Measurements from ENCODE around the gene C1orf141. TPM values are rescaled to one million over a fixed set of nuclear protein-coding genes. Genes with fewer than 3 reads are reported as not detected.
"Not testable (repeated sequence)": the region's sequence is repeated elsewhere in the genome, so short reads cannot be mapped to it uniquely, and the experiment has no call there.

Gene C1orf141
- total and polyA plus RNA-seq, 9 donors: 0.54 TPM; not detected in 8

- H3K4me3 ChIP-seq (ENCODE audit: low read length): no peak overlapping the region
- H3K27ac ChIP-seq (ENCODE audit: low read length): no peak overlapping the region
- no peaks in the 10 kb centered on the region for H3K27me3 ChIP-seq (ENCODE audit: control insufficient read depth, insufficient read depth, low read length)
- H3K36me3 ChIP-seq (ENCODE audit: control insufficient read depth, insufficient read depth, low read length): no peaks in the 10 kb centered on the region
- H3K9me3 ChIP-seq (replicated peaks; ENCODE audit: control insufficient read depth, low read depth, low read length): no peaks in the 10 kb centered on the region
- no peak for DNase-seq
- no CpG with 5 or more reads among the region's 2 CpGs for WGBS (ENCODE audit: insufficient coverage)
- H3K4me1 ChIP-seq (ENCODE audit: control insufficient read depth, insufficient read depth, low read length): peaks cover 2% of the 10 kb centered on the region
Measured at GRCh38 chr1:67144696-67145095, 9.9 kb upstream of the C1orf141 start.

DNA sequence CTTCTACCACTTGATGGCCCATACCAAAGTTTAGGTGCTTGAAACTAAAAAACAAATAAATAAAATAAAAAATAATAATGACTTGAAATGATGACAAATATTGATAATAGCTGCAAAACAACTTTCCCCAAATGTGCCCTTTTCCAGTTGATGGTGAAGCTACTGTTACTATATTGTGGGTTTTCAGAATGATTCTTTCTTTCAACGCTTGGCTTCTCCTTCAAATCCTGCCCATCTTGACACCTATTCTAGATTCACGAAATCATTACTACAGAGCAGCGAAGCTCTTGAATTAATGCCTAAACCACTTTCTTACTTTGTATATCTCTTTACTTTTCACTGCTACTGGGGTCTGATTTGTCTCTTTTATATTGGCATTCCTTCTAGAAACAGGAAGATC lies 9.2 kb upstream of the C1orf141 start:
- Histone ChIP-seq H3K9me3 (replicated peaks; ENCODE audit: control insufficient read depth, low read depth, low read length) (no peaks in the 10 kb centered on the region), H3K4me3 (ENCODE audit: low read length) (no peak overlapping the region), H3K27ac (ENCODE audit: low read length) (no peak overlapping the region), H3K36me3 (ENCODE audit: control insufficient read depth, insufficient read depth, low read length) (no peaks in the 10 kb centered on the region), H3K4me1 (ENCODE audit: control insufficient read depth, insufficient read depth, low read length) (peaks cover under 1% of the 10 kb centered on the region), H3K27me3 (ENCODE audit: control insufficient read depth, insufficient read depth, low read length) (no peaks in the 10 kb centered on the region)
- no CpG with 5 or more reads among the region's 3 CpGs for WGBS (ENCODE audit: insufficient coverage)
- DNase-seq: no peak

DNA sequence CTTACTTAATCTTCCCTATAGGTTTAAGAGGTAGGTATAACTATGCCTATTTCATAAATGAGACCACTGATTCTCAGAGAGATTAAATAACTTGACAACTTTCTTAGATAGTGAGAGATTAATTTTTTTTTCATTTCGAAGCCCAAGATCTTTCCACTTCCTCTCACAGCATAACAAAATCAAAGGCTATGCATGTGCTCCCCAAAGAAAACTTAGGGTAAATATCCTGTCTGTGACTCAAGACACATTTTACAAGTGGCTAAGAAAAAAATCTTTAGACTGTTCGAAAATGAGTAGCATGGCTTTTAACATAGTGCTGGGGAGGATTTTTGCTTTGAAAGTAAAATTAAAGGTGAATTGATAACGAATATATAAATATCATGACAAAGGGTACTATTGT lies 8.2 kb upstream of the C1orf141 start:
- Histone ChIP-seq H3K4me1 (ENCODE audit: control insufficient read depth, insufficient read depth, low read length) (no peaks in the 10 kb centered on the region), H3K9me3 (replicated peaks; ENCODE audit: control insufficient read depth, low read depth, low read length) (no peaks in the 10 kb centered on the region), H3K36me3 (ENCODE audit: control insufficient read depth, insufficient read depth, low read length) (no peaks in the 10 kb centered on the region), H3K27ac (ENCODE audit: low read length) (no peak overlapping the region), H3K4me3 (ENCODE audit: low read length) (no peak overlapping the region), H3K27me3 (ENCODE audit: control insufficient read depth, insufficient read depth, low read length) (no peaks in the 10 kb centered on the region)
- DNase-seq: no peak
- no CpG with 5 or more reads among the region's 3 CpGs for WGBS (ENCODE audit: insufficient coverage)

DNA sequence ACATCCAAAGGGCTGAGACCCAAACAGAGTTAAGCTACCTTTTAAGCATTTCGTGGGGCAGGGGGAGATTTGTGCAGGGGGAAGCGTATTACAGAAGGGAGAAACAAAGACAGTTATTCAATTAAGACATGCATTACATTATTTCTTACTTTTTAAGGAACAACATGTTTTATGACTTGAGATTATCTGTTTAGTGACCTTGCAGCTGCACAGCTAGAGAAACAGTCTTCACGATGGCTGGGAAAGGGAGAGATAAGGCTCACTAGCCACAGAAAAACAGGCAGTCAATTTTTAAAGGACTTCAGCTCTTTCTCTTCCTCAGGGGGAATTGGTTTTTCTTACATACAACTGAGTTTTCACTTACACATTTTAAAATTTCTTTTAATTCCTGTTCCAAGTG lies 7.1 kb upstream of the C1orf141 start:
- WGBS (ENCODE audit: insufficient coverage): no CpG with 5 or more reads among the region's 3 CpGs
- H3K4me1 ChIP-seq (ENCODE audit: control insufficient read depth, insufficient read depth, low read length); H3K36me3 ChIP-seq (ENCODE audit: control insufficient read depth, insufficient read depth, low read length); DNase-seq; H3K27ac ChIP-seq (ENCODE audit: low read length); H3K9me3 ChIP-seq (replicated peaks; ENCODE audit: control insufficient read depth, low read depth, low read length); H3K27me3 ChIP-seq (ENCODE audit: control insufficient read depth, insufficient read depth, low read length); H3K4me3 ChIP-seq (ENCODE audit: low read length): not testable (repeated sequence)

GRCh38 chr1:67140460-67140859 lies 5.7 kb upstream of the C1orf141 start:
- WGBS (ENCODE audit: insufficient coverage): no CpG with 5 or more reads among the region's 2 CpGs

DNA sequence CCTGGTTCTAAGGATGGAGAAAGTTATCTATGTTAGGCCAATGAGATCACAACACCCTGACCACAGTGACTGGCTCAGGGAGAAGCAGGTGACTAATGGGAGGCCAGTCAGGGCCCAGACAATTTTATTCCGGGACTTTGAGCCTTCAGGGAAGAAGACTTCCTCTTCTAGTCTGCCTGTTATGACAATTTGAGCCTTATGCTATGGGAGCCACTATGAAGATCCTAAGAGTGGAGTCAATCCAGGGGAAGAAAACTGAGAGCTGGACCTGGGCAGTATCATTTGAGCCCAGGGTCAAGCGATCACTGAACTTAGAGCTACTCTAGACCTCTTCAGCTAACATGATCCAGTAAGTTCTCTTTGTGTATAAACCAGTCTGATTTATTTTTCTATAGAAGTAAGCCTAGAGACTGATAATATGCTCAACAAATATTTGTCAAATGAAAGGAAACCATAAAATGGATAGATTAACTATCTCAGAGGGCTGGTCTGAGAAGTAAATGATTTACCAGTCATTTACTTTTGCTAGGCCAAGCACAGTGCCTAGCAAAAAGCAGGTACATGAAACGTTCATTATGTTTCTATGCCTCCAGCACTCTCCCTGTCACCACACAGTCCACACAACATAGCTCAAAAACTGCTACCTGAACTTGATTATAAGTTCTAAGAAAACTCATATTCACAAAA lies 4.2 kb upstream of the C1orf141 start:
- no peak overlapping the region for H3K4me3 ChIP-seq (ENCODE audit: low read length)
- WGBS (ENCODE audit: insufficient coverage): 44% methylated on average over 2 of the region's 3 CpGs
- peaks cover 5% of the 10 kb centered on the region for H3K27me3 ChIP-seq (ENCODE audit: control insufficient read depth, insufficient read depth, low read length)
- no peak for DNase-seq
- no peaks in the 10 kb centered on the region for H3K9me3 ChIP-seq (replicated peaks; ENCODE audit: control insufficient read depth, low read depth, low read length)
- no peaks in the 10 kb centered on the region for H3K36me3 ChIP-seq (ENCODE audit: control insufficient read depth, insufficient read depth, low read length)
- no peak overlapping the region for H3K27ac ChIP-seq (ENCODE audit: low read length)
- peaks cover 6% of the 10 kb centered on the region for H3K4me1 ChIP-seq (ENCODE audit: control insufficient read depth, insufficient read depth, low read length)

More at GRCh38 chr1:67140460-67140859, 5.7 kb upstream of the C1orf141 start:
- no peaks in the 10 kb centered on the region for H3K4me1 ChIP-seq (ENCODE audit: control insufficient read depth, insufficient read depth, low read length)
- H3K36me3 ChIP-seq (ENCODE audit: control insufficient read depth, insufficient read depth, low read length): no peaks in the 10 kb centered on the region
- DNase-seq: no peak
- no peak overlapping the region for H3K4me3 ChIP-seq (ENCODE audit: low read length)
- H3K27me3 ChIP-seq (ENCODE audit: control insufficient read depth, insufficient read depth, low read length): no peaks in the 10 kb centered on the region
- H3K9me3 ChIP-seq (replicated peaks; ENCODE audit: control insufficient read depth, low read depth, low read length): no peaks in the 10 kb centered on the region
- H3K27ac ChIP-seq (ENCODE audit: low read length): no peak overlapping the region

- H3K9me3 ChIP-seq (replicated peaks; ENCODE audit: control insufficient read depth, low read depth, low read length): no peaks in the 10 kb centered on the region
- 57% methylated on average over 3 of the region's 4 CpGs for WGBS (ENCODE audit: insufficient coverage)
- H3K27me3 ChIP-seq (ENCODE audit: control insufficient read depth, insufficient read depth, low read length): peaks cover 5% of the 10 kb centered on the region
- no peak for DNase-seq
- H3K27ac ChIP-seq (ENCODE audit: low read length): no peak overlapping the region
- H3K4me3 ChIP-seq (ENCODE audit: low read length): no peak overlapping the region
- peaks cover 6% of the 10 kb centered on the region for H3K4me1 ChIP-seq (ENCODE audit: control insufficient read depth, insufficient read depth, low read length)
- H3K36me3 ChIP-seq (ENCODE audit: control insufficient read depth, insufficient read depth, low read length): no peaks in the 10 kb centered on the region
Measured at GRCh38 chr1:67137307-67137753, 2.6 kb upstream of the C1orf141 start.

DNA sequence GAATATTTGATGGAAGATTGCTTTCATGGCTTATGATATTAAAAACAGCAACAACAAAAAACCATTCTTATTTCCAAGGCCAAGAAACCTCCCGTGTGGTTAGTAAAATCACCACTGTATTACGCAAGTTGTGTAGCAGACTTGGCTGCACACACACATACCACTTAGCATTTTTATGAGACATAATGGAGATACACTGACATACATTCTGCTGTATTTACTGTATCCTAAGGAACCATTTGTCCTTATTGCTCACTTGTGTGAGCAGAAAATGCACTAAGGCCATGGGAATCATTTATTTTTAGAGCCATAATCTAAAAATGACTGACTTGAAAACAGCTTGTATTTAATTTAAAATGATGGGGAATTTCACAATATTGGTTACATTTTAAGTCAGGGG lies 584 bp upstream of the C1orf141 start:
- Histone ChIP-seq H3K27me3 (ENCODE audit: control insufficient read depth, insufficient read depth, low read length) (peaks cover 5% of the 10 kb centered on the region), H3K36me3 (ENCODE audit: control insufficient read depth, insufficient read depth, low read length) (no peaks in the 10 kb centered on the region), H3K9me3 (replicated peaks; ENCODE audit: control insufficient read depth, low read depth, low read length) (no peaks in the 10 kb centered on the region), H3K4me3 (ENCODE audit: low read length) (no peak overlapping the region), H3K4me1 (ENCODE audit: control insufficient read depth, insufficient read depth, low read length) (peaks cover 6% of the 10 kb centered on the region), H3K27ac (ENCODE audit: low read length) (no peak overlapping the region)
- peak; percentile 45 for DNase-seq
- WGBS (ENCODE audit: insufficient coverage): no CpG with 5 or more reads among the region's 2 CpGs

GRCh38 chr1:67133177-67133576 lies 1.6 kb downstream of the C1orf141 start:
- H3K27ac ChIP-seq (ENCODE audit: low read length): no peak overlapping the region
- H3K4me3 ChIP-seq (ENCODE audit: low read length): no peak overlapping the region
- H3K9me3 ChIP-seq (replicated peaks; ENCODE audit: control insufficient read depth, low read depth, low read length): no peaks in the 10 kb centered on the region
- H3K27me3 ChIP-seq (ENCODE audit: control insufficient read depth, insufficient read depth, low read length): peaks cover 5% of the 10 kb centered on the region
- no peak for DNase-seq
- H3K36me3 ChIP-seq (ENCODE audit: control insufficient read depth, insufficient read depth, low read length): no peaks in the 10 kb centered on the region
- H3K4me1 ChIP-seq (ENCODE audit: control insufficient read depth, insufficient read depth, low read length): peaks cover 6% of the 10 kb centered on the region
- 100% methylated on average over 1 of the region's 2 CpGs for WGBS (ENCODE audit: insufficient coverage)

DNA sequence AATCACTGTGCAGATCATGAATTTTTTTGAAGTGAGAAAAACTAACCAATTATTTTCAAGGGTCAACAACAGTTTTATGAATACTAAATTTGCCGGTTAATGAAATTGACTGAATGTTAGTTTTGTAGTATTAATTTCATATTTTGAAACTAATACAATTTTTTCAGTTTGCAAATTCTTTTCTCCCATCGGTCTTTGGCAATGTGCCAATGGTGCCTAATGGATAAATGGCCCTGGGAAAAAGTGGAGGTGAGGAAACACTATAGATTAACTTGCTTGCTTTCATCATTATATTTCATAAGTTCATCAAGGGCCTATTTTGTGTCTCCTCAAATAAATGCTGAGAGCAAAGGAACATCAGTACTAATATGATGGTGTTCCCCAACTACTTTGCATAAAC lies 4.1 kb downstream of the C1orf141 start:
- Histone ChIP-seq H3K4me3 (ENCODE audit: low read length) (no peak overlapping the region), H3K9me3 (replicated peaks; ENCODE audit: control insufficient read depth, low read depth, low read length) (no peaks in the 10 kb centered on the region), H3K27me3 (ENCODE audit: control insufficient read depth, insufficient read depth, low read length) (peaks cover 5% of the 10 kb centered on the region), H3K4me1 (ENCODE audit: control insufficient read depth, insufficient read depth, low read length) (peaks cover 6% of the 10 kb centered on the region), H3K36me3 (ENCODE audit: control insufficient read depth, insufficient read depth, low read length) (no peaks in the 10 kb centered on the region), H3K27ac (ENCODE audit: low read length) (no peak overlapping the region)
- no CpG with 5 or more reads among the region's 2 CpGs for WGBS (ENCODE audit: insufficient coverage)
- no peak for DNase-seq

GRCh38 chr1:67126974-67127373 lies 7.8 kb downstream of the C1orf141 start:
- DNase-seq: no peak
- H3K4me3 ChIP-seq (ENCODE audit: low read length): no peak overlapping the region
- no peak overlapping the region for H3K27ac ChIP-seq (ENCODE audit: low read length)
- no CpG with 5 or more reads among the region's 1 CpG for WGBS (ENCODE audit: insufficient coverage)
- no peaks in the 10 kb centered on the region for H3K27me3 ChIP-seq (ENCODE audit: control insufficient read depth, insufficient read depth, low read length)
- H3K36me3 ChIP-seq (ENCODE audit: control insufficient read depth, insufficient read depth, low read length): no peaks in the 10 kb centered on the region
- no peaks in the 10 kb centered on the region for H3K9me3 ChIP-seq (replicated peaks; ENCODE audit: control insufficient read depth, low read depth, low read length)
- H3K4me1 ChIP-seq (ENCODE audit: control insufficient read depth, insufficient read depth, low read length): no peaks in the 10 kb centered on the region

Measured in muscle of leg (tissue), 11 donors.